Fibroblast of skin of right biceps (primary cell): ENCODE results near the gene TSPAN13.
"Not testable (repeated sequence)": the region's sequence is repeated elsewhere in the genome, so short reads cannot be mapped to it uniquely, and the experiment has no call there.

ENCODE experiments used
- DNase-seq: peaks from one replicate; pipeline ENCODE4 v3.0.0-alpha.2; 2013

Gene TSPAN13

DNA sequence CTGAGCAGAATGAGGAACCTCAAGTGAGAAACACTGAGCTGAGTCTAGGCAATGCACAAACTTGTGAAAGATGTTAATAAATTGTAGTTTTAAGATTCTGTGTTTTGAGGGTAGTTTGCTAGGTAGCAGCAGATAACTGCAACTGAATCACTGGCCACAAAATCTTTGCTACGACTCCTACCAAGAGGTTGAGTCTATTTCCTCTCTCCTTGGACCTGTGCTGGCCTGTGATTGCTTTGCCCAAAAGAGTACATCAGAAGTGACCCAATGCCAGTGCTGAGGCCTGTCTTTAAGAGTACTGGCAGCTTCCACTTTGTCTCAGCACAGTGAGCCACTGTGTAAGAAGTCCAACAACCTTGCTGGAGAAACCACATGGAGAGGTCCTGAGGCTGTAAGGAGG, 11.9 kb upstream of the TSPAN13 start:
- DNase-seq = no peak

DNA sequence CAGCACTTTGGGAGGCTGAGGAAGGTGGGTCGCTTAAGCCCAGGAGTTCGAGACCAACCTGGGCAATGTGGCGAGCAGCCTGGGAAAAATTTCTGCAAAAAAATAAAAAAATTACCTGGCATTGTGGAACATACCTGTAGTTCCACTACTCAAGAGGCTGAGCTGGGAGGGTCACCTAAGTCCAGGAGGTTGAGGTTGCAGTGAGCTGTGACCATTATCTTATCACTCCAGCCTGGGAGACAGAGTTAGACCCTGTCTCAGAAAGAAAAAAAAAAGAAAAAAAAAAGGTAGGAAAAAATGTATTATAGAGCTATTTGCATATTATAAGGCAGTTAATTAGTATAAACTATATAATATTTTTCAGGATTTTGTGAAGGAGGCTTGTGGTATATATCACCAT, 11.0 kb upstream of the TSPAN13 start:
- no peak for DNase-seq

DNA sequence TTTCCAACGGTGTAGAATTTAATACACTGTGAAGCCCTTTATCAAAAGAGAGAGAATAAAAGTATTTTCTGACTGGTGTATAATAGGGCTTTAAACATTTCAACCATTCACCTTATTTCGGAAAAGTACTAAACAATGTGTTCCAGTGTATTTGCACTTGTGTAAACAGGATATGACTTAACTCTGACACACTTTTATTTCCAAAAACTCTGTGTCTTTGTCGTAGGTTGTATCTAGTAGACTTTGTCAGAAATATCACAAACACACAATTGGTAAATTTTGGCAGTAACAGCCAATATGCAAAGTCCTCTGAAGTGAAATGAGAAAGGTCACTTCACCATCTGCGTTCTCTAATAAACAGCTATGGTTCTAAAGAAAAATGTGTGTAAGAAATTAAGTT, 10.3 kb upstream of the TSPAN13 start:
- no peak for DNase-seq

DNA sequence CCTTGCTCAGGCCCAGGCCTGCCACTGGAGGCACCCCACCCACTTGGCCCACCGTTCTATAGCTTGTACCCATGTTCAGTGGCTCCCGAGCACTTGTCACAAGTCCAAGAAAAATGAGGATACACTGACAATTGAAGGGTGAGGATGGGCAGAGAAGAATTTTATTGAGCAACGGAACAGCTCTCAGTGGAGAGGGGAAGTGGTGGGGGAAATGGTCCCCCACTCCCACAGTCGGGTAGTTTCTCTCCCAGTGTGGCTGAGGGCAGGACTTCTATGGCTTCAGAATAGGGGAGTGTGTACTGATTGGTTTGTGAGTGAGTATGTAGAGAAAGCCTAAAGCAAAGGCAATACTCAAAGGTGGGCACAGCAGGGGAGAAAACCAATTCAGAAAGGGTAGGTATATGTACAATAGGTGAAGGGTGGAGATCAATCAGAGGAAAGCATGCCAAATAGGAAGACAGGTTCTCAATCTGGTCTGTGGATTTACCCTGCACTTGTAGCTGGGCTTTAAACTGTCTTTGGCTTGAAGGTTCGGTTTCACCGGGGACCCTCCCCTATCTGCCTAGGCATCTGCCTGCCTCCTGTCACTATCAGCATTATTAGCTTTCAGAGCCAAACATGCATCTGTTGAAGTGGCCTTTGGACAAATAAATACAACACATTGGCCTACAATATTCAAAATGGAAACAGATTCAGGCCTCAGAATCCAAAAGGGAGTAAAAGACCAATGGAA, 8.9 kb upstream of the TSPAN13 start:
- DNase-seq = no peak

DNA sequence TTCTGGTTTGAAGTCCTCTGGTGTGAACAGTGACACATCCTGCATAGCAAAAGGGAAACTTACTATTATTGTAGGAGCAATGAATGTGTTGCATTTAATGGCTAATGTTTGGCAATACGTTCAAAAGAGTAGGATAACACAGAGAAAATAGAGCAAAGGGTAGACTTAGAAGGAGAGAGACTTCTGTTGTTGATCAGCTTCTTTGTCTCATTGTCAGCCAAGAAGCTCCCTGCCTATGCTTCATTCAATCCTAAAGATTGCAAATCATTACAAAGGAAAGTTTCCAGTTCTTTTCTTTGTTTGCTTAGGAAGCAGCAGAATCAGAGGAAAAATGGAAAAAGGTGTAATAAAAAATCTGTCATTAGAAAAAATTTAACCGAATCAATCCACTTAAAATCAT, 7.9 kb upstream of the TSPAN13 start:
- DNase-seq = no peak

DNA sequence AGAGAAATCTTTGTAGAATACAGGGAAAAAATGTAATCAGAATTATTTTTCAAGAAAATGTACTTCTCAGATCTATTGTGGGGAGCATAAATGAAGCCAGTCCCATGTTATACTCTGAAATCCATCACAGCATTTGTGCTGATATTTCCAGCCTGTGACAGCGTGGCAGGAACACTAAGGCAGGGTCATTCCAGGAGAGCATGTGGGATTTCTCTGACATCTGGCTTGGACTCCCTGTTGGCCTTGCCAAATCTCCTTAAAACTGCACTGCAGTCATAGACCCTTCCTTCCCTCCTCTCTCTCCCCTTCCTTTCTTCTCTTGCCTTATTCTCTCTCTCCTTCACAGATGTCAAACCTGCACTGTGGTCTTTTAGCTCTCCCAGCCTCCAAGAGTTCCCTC, 6.5 kb upstream of the TSPAN13 start:
- DNase-seq = no peak

DNA sequence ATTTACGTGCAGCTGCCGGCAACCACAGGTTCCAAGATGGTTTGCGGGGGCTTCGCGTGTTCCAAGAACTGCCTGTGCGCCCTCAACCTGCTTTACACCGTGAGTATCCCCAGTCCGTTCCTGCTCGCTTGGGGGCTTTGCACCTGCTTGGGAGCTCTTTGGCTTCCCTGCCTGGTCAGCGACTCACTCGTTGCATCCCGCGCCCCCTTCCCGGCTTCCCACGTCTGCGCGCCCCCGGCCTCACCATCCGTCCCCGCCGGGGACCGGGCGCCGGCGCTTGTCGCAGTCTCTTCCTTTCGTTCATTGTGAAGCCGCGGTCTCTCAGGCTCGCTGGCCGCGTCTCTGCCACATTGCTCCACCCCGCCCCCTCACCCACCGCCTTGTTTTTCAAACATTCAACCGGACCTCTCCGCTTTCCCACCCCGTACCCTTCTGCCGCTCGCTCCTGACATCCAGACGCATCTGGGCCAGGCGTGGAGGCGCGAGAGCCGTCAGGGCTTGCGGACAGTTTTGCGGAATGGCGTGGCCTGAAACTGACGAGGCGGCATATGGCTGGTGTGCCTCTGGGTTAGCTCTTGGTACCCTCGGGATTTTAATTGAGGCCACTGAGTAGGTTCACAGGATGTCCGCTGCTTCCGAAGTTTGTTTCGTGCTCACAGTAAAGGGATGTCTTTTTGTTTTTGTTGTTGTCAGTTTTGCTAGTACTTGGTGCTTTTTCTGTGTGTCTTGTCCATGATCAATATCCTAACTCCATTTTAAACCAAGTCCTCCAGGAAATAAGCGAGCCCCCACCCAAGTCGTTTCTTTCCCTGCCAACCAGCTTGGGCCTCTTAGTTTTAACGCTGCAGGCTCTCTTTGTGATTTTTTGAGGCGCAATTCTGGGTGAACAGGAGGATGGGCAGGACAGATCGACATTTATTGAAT, 639 bp downstream of the TSPAN13 start:
- peak; percentile 19 for DNase-seq

DNA sequence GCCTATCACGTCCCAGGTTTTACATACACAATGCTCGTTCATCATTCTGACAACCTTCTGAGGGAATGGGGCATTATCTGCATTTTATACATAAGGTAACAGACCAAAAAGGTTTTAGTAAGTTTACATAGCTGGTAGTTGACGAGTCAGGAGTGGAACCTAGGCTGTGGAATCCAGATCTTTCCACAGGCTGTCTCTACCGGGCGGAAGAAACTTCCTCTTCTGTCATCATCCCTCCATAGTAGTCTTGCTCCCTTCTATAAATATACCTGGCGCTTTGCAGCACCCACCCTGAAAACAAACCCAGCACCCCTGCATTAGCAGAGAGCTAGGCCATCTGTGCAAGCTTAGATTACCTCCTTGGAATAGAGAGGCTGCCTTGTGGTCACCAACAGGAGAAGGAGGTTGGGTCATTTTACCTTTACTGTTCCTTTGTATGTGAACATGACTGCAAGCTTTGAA, 1.3 kb downstream of the TSPAN13 start:
- DNase-seq = no peak

DNA sequence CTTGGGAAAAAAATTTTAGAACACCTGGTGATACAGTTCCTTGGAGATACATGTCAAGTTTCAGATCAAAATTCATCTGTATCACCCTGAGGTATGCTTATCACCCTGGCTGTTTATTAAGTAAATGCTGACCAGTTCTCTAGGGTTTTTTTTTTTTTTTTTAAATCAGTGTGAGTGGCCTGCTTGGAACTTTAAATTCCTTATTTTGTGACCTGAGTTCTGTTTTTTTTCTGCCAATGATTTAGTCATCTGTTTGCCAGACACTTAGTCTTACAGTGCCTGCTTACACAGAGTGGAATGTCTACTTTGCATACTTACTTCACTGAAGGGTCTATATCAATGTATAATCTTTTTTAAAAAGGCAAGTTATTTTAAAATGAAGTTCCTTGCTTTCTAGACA, 1.8 kb downstream of the TSPAN13 start:
- peak; percentile 24 for DNase-seq

DNA sequence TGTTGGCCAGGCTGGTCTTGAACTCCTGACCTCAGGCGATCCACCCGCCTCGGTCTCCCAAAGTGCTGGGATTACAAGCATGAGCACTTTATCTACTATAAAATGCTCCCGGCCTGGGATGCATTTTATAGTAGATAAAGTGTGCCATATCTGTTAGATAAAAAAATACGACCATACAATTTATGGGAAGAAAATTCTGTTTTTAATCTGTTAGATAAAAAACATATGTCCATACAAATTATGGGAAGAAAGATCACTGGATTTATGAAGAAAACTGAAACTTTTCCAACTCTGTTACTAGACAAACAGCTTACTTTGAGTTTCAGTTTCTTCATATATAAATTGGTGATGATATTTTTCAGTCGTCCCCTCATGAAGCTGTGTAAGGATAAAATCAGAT, 4.5 kb downstream of the TSPAN13 start:
- no peak for DNase-seq

DNA sequence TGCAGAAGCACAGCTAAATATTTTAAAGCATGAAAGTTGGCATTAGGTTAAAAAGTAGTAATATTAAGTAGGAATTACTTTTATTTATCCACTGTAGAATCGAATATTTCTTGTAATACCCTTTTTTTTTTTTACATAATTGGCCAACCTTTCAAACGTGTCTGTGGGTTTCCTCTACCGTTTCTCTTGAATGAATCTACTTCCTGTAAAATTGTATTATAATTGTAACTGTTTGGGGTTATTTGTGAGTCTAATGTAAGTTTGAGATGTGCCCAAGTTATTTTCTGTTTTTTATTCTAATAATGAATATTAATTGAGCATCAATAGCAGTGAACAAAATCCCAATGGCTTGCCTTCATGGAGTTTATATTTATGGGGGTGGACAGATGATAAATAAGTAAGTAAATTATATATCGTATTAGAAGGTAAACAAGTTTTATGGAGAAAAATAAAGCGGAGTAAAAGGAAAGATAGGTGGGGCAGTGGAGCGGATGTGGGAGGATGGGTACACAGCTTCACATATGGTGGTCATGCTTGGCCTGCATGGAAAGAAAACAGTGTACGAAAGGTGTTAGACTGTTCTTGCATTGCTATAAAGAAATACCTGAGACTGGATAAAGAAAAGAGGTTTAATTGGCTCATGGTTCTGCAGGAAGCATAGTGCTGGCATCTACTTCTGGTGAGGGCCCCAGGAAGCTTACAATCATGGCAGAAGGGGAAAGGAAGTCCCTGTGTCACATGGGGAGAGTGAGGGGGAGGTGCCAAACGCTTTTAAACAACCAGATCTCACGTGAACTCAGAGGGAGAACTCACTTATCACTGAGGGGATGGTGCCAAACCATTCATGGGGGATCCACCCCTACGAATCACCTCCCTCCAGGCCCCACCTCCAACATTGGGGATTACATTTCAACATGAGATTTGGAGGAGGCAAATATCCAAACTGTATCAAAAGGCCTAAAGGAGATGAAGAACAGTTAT, 5.4 kb downstream of the TSPAN13 start:
- DNase-seq = no peak

DNA sequence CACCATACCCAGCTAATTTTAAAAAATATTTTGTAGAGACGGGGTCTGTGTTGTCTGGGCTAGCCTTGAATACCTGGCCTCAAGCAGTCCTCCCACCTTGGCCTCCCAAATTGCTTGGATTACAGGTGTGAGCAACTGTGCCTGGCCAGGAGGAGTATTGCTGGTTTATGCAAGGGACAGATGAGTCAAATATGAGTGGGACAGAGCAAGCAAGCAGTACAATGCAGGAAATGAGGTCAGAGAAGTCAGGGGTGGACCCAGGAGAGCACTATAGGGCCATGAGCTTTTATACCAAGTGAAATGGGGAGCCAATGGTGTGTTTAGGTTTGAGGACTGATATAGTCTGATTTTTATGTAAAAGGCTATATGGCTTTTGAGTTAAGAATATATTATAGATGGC, 6.3 kb downstream of the TSPAN13 start:
- DNase-seq = no peak

DNA sequence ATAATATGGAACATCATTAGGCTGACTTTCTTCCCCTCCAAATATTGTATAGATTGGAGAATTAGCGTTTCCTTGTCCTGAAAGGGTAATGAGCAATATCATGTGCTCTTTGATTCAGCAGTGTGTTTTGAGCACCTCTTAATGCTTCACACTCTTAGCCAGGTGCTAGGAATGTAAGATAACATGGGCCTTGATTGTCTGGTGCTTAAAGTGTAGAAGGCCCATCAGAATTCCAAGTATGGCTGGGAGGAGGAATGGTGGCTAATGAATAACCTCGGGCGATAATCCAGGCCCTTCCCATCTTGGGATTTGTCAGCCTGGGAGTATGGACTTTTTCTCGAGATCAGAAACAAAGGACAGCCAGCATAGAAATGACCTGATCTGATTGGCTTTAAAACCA, 8.6 kb downstream of the TSPAN13 start:
- DNase-seq = no peak

DNA sequence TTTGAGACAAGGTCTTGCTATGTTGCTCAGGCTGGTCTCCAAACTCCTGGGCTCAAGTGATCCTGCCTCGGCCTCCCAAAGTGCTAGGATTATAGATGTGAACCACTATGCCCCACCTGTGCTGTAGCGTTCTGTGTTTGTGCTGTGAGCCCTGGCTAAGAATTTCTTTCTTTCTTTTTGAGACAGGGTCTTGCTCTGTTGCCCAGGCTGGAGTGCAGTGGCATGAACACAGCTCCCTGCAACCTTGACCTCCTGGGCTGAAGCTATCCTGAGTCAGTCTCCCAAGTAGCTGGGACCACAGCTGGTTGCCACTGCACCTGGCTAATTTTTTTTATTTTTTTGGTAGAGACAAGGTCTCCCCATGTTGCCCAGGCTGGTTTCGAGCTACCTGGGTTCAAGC, 11.4 kb downstream of the TSPAN13 start:
- DNase-seq = no peak

DNA sequence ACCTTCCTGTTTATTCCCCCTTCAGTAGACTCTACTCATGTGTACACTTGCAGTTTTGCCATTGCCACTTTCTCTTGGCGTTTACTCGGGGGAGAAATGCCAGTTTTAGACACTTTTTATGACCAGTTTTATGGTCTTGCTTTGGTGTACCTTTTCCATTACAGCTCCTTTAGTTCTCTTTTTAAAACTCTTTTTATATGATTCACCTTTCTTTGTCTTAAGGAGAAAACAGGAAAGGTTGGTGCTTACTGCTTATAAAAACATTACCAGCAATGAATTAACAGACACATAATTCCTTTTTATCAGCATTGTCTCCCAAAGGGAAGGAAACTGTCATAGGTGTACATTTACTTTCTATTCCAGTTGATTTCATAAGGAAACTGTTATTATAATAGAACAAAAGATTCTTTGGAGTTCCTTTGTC, 11.9 kb downstream of the TSPAN13 start:
- no peak for DNase-seq

DNA sequence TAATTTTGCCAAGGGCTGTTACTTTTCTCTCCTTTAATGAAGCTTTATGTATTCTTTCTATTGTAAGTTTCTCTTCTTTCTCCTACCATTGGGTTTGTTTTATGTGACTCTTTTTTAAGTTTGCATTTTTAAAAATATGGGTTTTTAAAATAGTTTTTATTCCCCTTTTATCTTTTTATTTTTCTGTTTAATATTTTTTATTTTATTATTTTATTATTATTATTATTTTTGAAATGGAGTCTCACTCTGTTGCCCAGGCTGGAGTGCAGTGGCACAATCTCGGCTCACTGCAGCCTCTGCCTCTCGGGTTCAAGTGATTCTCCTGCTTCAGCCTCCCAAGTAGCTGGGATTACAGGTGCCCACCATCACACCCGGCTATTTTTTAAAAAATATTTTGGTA, 16.4 kb downstream of the TSPAN13 start:
- not testable (repeated sequence) for DNase-seq

DNA sequence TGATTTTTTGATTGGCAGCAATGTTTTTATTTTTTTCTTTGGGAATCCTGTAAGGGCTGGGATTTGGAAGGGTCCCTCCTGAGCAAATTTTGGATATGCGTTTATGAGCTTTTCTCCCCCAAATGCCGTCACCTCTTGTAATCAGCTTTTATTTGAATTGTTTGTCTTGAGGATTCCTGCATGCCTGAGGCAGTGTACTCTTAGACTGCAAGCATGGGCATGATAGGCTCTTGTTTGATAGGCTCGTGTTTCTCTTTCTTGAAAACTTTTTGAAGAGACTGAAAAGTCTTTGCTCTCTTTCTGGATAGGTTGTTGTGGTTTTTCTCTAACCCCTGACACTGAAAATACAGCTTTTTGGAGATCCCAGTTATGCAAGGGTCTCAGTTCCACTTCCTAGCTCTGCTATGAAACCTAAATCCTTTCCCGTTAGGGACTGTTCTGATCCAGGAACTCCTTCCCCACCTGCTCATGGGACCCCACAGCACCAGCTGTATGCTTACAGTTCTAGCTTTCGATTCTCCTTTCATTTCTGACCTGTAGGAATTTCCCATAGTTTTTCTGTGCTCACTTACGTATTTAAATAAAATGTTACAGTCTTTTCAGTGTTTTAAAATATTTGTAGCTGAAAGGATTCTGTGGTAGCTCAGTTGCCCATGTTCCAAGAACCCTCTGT, 17.2 kb downstream of the TSPAN13 start:
- no peak for DNase-seq

DNA sequence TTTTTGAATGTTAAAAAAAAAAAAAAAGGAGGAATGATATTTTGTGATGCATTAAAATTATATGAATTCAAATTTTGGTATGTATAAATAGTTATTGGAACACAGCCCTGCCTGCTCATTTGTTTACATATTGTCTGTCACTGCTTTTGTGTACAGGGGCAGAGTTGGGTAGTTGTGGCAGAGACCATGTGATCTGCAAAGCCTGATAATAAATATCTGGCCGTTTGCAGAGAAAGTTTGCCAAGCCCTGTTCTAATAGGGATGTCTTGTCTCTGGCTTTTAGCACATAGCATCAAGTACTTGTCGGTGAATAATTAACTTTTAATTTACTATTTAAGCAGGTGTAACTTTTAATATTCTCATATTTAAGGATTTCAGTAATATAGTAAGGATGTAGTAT, 19.8 kb downstream of the TSPAN13 start:
- no peak for DNase-seq

DNA sequence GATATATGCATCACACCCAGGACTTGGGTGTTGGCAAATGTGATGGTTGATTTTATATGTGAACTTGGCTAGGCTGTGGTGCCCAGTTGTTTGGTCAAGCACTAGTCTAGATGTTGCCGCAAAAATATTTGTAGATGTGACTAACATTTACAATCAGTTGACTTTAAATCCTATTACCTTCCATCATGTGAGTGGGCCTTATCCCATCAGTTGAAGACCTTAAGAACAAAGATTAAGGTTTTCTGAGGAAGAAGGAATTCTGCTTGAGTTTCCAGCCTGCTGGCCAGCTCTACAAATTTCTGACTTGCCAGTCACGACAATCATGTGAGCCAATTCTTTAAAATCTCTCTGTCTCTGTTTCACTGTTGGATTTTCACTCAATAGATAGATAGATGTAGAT, 20.3 kb downstream of the TSPAN13 start:
- no peak for DNase-seq

DNA sequence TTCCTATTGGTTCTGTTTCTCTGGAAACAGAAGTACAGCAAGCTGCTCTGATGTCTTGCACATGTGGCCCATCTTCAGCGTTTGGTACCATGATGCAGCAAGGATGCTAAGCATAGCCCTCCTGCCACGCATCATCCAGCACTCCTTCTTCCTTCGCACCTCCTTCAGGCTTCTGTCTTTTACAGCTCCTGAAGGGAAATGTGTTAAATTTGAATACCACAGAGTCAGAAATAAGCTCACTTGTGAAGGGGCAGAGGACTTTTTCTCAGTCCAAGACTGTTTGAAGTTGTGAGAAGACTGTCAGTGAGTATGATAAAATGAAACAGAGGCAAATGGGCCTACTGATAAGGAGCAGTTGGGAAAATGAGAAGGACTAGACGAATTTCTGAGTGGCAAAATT, 20.7 kb downstream of the TSPAN13 start:
- no peak for DNase-seq

DNA sequence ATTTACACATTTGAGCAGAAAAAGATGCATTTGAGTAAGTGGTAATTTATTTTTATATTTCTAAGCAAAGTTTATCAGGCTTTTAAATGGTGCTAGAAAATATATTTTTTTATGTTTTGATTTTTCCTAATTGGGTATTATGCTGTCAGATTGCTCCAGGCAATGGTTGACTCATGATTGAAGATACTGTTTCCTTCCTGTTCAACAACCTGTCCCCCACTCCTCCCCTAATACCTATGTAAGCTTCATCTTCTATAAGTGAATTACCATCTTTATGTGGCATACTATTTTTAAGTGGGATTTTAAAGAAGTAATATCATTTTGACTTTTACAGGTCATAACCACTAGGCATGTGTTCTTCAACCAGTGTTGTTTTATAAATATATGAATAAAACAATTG, 21.4 kb downstream of the TSPAN13 start:
- DNase-seq = no peak

DNA sequence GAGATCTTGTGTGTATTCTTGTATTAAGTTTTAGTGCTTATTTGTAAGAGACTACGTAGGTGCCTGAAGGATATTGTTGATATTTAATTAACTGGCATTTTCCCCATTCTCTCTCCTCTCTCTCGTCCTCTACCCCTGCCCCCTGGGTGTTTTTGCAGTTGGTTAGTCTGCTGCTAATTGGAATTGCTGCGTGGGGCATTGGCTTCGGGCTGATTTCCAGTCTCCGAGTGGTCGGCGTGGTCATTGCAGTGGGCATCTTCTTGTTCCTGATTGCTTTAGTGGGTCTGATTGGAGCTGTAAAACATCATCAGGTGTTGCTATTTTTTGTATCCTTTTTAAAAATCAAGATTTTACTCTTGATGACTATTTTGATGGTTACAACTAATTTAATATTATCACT, 22.5 kb downstream of the TSPAN13 start:
- no peak for DNase-seq
